CD4-positive, CD25-positive, alpha-beta regulatory T cell (primary cell): Measurements from ENCODE around the gene PCSK6. TPM values are rescaled to one million over a fixed set of nuclear protein-coding genes. Genes with fewer than 3 reads are reported as not detected.

Experiments
- ATAC-seq, 2 donors: fragments of 150-1000 bp; cut with Tn5 transposase; one replicate each; pipeline ENCODE4 v1.10.0; 2021; ENCODE audit warnings: low read depth in 2 of 2, moderate number of reproducible peaks in 2 of 2, moderate library complexity in 1 of 2
- DNase-seq, 3 donors: peaks; one replicate each; pipeline versions ENCODE4 v3.0.0 to v3.0.0-alpha.2; 2012 to 2022; ENCODE audit warnings: mixed read lengths in 1 of 3
- H3K27ac ChIP-seq: one replicate; pipeline ENCODE4 v1.7.0; 2013; ENCODE audit warnings: mild to moderate bottlenecking, low read length; ENCODE audit not compliant: insufficient read depth, poor library complexity, severe bottlenecking
- H3K27me3 ChIP-seq: one replicate; pipeline ENCODE4 v1.7.0; 2013; ENCODE audit warnings: low read length; ENCODE audit not compliant: control insufficient read depth, insufficient read depth
- H3K36me3 ChIP-seq: one replicate; pipeline ENCODE4 v1.7.0; 2013; ENCODE audit warnings: mild to moderate bottlenecking, low read length, moderate library complexity; ENCODE audit not compliant: control insufficient read depth, insufficient read depth
- H3K4me1 ChIP-seq: 2 replicates; pipeline ENCODE4 v1.7.0; 2013; ENCODE audit warnings: mild to moderate bottlenecking, low read length; ENCODE audit not compliant: insufficient read depth, control insufficient read depth, poor library complexity, severe bottlenecking
- H3K4me3 ChIP-seq: one replicate; pipeline ENCODE4 v1.7.0; 2013; ENCODE audit warnings: low read depth, mild to moderate bottlenecking, low read length, moderate library complexity
- H3K9me3 ChIP-seq, 2 experiments: 1 replicate in 1 of 2; 2 replicates in 1 of 2; pipeline ENCODE4 v1.7.0; 2013; ENCODE audit warnings: low read length in 2 of 2, mild to moderate bottlenecking in 1 of 2, moderate library complexity in 1 of 2; ENCODE audit not compliant: control insufficient read depth in 2 of 2
- H3K27ac Mint-ChIP-seq, 3 donors: one replicate each; pipeline ENCODE4 v1.8.0; 2020 to 2022; ENCODE audit warnings: mild to moderate bottlenecking in 3 of 3, mixed read lengths in 3 of 3, moderate library complexity in 2 of 3
- H3K27me3 Mint-ChIP-seq: one replicate; pipeline ENCODE4 v1.8.0; 2022; ENCODE audit warnings: mild to moderate bottlenecking, mixed read lengths
- H3K36me3 Mint-ChIP-seq: one replicate; pipeline ENCODE4 v1.8.0; 2020; ENCODE audit warnings: mixed read lengths
- H3K4me1 Mint-ChIP-seq, 4 donors: one replicate each; pipeline ENCODE4 v1.8.0; 2020 to 2022; ENCODE audit warnings: mixed read lengths in 4 of 4, mild to moderate bottlenecking in 1 of 4
- H3K4me3 Mint-ChIP-seq, 4 donors: one replicate each; pipeline ENCODE4 v1.8.0; 2020 to 2022; ENCODE audit warnings: mild to moderate bottlenecking in 4 of 4, mixed read lengths in 4 of 4, moderate library complexity in 3 of 4
- H3K9me3 Mint-ChIP-seq, 7 donors: one replicate each; pipeline ENCODE4 v1.8.0; 2020 to 2022; ENCODE audit warnings: mixed read lengths in 7 of 7, mild to moderate bottlenecking in 3 of 7, moderate library complexity in 2 of 7
- polyA plus RNA-seq, 4 donors: library from polyadenylated mRNA; unstranded; fragments of 300-500 nt; fragmentation: Illumina TruSeq; gene quantifications; one replicate each; pipeline ENCODE4 v1.2.3, GENCODE V29; 2021
- total RNA-seq: library from RNA; stranded (reverse); gene quantifications from one replicate; pipeline ENCODE4 v1.2.3, GENCODE V29; 2022

The PCSK6 gene
- total and polyA plus RNA-seq, 5 donors from 2014 or later: 0.07 to 1.1 (median 0.22) TPM; not detected in 1

GRCh38 chr15:101351736-101352135, 137.8 kb downstream of the PCSK6 start:
- H3K9me3 Mint-ChIP-seq: no peaks in the 10 kb centered on the region
- H3K36me3 ChIP-seq: no peaks in the 10 kb centered on the region
- no peak overlapping the region for H3K27ac ChIP-seq
- H3K4me3 Mint-ChIP-seq: no peak overlapping the region
- H3K4me1 ChIP-seq: no peaks in the 10 kb centered on the region
- no peaks in the 10 kb centered on the region for H3K4me1 Mint-ChIP-seq
- H3K27ac Mint-ChIP-seq: no peak overlapping the region
- no peaks in the 10 kb centered on the region for H3K36me3 Mint-ChIP-seq
- H3K27me3 ChIP-seq: peaks cover 2% of the 10 kb centered on the region
- DNase-seq (no peak), ATAC-seq (no peak)
- no peak overlapping the region for H3K4me3 ChIP-seq
- peaks cover 30% of the 10 kb centered on the region for H3K27me3 Mint-ChIP-seq
- no peaks in the 10 kb centered on the region for H3K9me3 ChIP-seq

GRCh38 chr15:101349047-101349951, 140.2 kb downstream of the PCSK6 start:
- H3K36me3 ChIP-seq: no peaks in the 10 kb centered on the region
- no peaks in the 10 kb centered on the region for H3K9me3 ChIP-seq
- no peak overlapping the region for H3K27ac ChIP-seq
- Mint-ChIP-seq H3K9me3 (no peaks in the 10 kb centered on the region), H3K4me3 (no peak overlapping the region), H3K36me3 (no peaks in the 10 kb centered on the region), H3K27ac (no peak overlapping the region), H3K27me3 (peaks cover 35% of the 10 kb centered on the region), H3K4me1 (no peaks in the 10 kb centered on the region)
- no peaks in the 10 kb centered on the region for H3K4me1 ChIP-seq
- ATAC-seq: no peak
- no peak overlapping the region for H3K4me3 ChIP-seq
- peaks cover 6% of the 10 kb centered on the region for H3K27me3 ChIP-seq
- DNase-seq: no peak

GRCh38 chr15:101348643-101349042, 140.9 kb downstream of the PCSK6 start:
- H3K4me1 Mint-ChIP-seq: no peaks in the 10 kb centered on the region
- no peaks in the 10 kb centered on the region for H3K36me3 ChIP-seq
- H3K4me3 Mint-ChIP-seq: no peak overlapping the region
- no peaks in the 10 kb centered on the region for H3K9me3 Mint-ChIP-seq
- no peak for DNase-seq
- no peaks in the 10 kb centered on the region for H3K36me3 Mint-ChIP-seq
- H3K27me3 ChIP-seq: peaks cover 4% of the 10 kb centered on the region
- H3K4me3 ChIP-seq: no peak overlapping the region
- H3K9me3 ChIP-seq: no peaks in the 10 kb centered on the region
- peaks cover 37% of the 10 kb centered on the region for H3K27me3 Mint-ChIP-seq
- no peak overlapping the region for H3K27ac Mint-ChIP-seq
- no peak for ATAC-seq
- no peaks in the 10 kb centered on the region for H3K4me1 ChIP-seq
- no peak overlapping the region for H3K27ac ChIP-seq

DNA sequence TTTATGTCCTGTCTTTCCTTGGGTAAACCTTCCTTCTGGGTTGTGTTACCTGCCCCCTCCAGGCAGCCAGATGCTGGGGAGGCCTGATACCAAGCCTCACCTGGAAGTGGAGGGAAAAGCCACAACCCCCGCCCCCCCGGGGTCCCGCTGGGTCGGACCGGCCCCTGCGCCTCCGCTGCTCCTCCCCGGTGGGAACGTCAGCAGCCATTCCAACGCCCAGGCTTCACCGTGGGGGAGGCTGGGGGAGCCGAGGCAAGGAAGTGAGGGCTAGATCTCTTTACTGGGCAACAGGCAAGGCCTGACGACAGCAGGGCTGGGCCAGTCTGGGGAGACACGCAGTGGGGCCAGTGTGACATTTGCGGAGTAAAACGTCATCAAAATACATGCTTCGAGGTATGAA, 141.5 kb downstream of the PCSK6 start:
- no peaks in the 10 kb centered on the region for H3K9me3 Mint-ChIP-seq
- no peaks in the 10 kb centered on the region for H3K4me1 Mint-ChIP-seq
- H3K4me1 ChIP-seq: no peaks in the 10 kb centered on the region
- peaks cover 36% of the 10 kb centered on the region for H3K27me3 Mint-ChIP-seq
- H3K36me3 ChIP-seq: no peaks in the 10 kb centered on the region
- H3K9me3 ChIP-seq: no peaks in the 10 kb centered on the region
- no peak overlapping the region for H3K4me3 ChIP-seq
- H3K4me3 Mint-ChIP-seq: no peak overlapping the region
- no peak overlapping the region for H3K27ac Mint-ChIP-seq
- DNase-seq (no peak), ATAC-seq (no peak)
- no peak overlapping the region for H3K27ac ChIP-seq
- no peaks in the 10 kb centered on the region for H3K36me3 Mint-ChIP-seq
- peaks cover 4% of the 10 kb centered on the region for H3K27me3 ChIP-seq

DNA sequence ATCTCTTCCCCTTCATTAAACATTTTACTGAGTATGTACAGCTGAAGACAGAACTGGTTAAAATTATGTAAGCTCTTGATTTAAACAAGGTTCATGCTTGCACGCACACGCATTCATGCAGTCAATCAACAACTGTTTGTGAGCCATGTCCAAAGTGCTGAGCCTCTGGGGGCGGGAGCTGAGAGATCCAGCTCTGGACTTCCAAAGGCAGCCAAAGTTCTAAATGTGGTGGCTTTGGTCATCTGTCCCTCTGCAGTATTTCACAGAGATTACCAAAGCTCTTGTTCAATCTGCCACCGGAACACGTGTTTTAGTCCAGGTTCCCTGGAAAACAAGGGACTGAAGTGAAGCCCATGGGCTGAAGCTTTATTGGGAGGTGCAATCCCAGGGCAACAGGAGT, 142.1 kb downstream of the PCSK6 start:
- H3K9me3 ChIP-seq: no peaks in the 10 kb centered on the region
- H3K4me3 ChIP-seq: no peak overlapping the region
- Mint-ChIP-seq H3K27me3 (peaks cover 33% of the 10 kb centered on the region), H3K27ac (no peak overlapping the region), H3K4me1 (no peaks in the 10 kb centered on the region), H3K4me3 (no peak overlapping the region), H3K9me3 (no peaks in the 10 kb centered on the region), H3K36me3 (no peaks in the 10 kb centered on the region)
- H3K27ac ChIP-seq: no peak overlapping the region
- peaks cover 4% of the 10 kb centered on the region for H3K27me3 ChIP-seq
- no peaks in the 10 kb centered on the region for H3K4me1 ChIP-seq
- no peaks in the 10 kb centered on the region for H3K36me3 ChIP-seq
- DNase-seq (no peak), ATAC-seq (no peak)

DNA sequence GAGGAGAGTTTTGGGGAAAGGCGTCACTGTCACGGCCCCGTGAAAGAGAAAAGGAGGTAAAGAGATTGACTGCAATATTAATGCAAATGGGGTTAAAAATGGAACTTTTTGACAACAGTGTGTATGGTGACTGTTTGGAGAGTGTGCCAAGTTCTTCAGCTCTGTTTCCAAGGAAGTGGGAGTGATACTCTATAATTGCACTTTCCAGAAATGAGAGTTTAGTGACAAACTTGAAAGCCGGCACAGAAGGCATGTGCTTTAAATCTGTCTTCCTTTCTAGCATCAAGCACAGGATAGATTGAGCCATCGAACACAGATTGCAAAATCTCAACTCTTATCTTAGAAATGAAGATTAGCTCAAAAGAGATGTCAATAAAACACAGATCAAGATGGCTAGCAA, 142.6 kb downstream of the PCSK6 start:
- Mint-ChIP-seq H3K27ac (no peak overlapping the region), H3K27me3 (peaks cover 35% of the 10 kb centered on the region), H3K9me3 (no peaks in the 10 kb centered on the region), H3K36me3 (no peaks in the 10 kb centered on the region), H3K4me3 (no peak overlapping the region), H3K4me1 (no peaks in the 10 kb centered on the region)
- peaks cover 4% of the 10 kb centered on the region for H3K27me3 ChIP-seq
- no peak for DNase-seq
- no peak overlapping the region for H3K4me3 ChIP-seq
- no peaks in the 10 kb centered on the region for H3K9me3 ChIP-seq
- no peaks in the 10 kb centered on the region for H3K36me3 ChIP-seq
- no peak overlapping the region for H3K27ac ChIP-seq
- no peak for ATAC-seq
- H3K4me1 ChIP-seq: no peaks in the 10 kb centered on the region

DNA sequence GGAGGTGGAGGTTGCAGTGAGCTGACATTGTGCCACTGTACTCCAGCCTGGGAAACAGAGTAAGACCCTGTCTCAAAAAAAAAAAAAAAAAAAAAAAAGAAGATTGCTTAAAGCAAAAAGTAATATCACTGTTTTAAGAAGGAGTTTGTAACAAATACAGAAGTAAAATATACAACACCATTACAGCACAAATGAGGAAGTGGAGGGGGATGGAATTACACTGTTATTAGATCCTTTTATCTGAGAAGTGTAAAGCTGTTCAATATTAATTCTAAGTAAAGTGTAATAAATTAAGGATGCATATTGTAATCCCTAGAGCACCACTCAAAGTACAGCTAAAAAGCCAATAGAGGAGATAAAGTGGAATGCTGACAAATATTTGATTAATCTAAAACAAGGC, 147.5 kb downstream of the PCSK6 start:
- Histone ChIP-seq H3K27me3 (peaks cover 11% of the 10 kb centered on the region), H3K27ac (no peak overlapping the region), H3K9me3 (no peaks in the 10 kb centered on the region), H3K4me3 (no peak overlapping the region), H3K36me3 (no peaks in the 10 kb centered on the region), H3K4me1 (no peaks in the 10 kb centered on the region)
- Mint-ChIP-seq H3K27me3 (peaks cover 15% of the 10 kb centered on the region), H3K27ac (no peak overlapping the region), H3K36me3 (no peaks in the 10 kb centered on the region), H3K9me3 (peaks cover 0 to 4% (median 1%) of the 10 kb centered on the region in 7 donors), H3K4me3 (no peak overlapping the region), H3K4me1 (no peaks in the 10 kb centered on the region)
- DNase-seq: no peak
- ATAC-seq: no peak

DNA sequence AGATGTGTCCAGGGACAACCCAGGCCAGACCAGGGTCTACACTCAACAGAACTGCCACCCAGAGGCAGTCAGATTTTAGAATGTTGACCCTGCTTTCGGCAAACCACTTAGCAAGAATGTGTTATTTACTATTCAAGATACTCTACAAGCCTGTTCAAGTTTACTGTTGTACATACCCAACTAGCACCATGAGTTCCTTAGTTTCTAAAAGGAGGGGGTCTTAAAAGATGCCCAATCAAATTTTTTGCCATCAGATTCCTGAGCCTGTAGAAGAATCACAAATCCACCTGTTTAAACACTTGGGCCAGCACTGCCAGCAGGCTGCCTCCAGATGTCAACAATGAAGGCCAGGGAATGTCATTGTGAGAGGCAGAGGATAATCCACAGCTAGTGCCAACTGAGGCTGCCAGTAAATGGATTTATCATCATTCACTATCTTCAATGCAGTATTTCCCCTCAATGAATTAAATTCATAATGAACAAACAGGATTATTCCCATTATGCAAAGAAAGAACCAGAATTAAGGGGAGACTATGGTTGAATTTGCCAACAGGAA, 150.9 kb downstream of the PCSK6 start:
- Mint-ChIP-seq H3K36me3 (no peaks in the 10 kb centered on the region), H3K27me3 (peaks cover 6% of the 10 kb centered on the region), H3K9me3 (peaks cover 0 to 20% (median 5%) of the 10 kb centered on the region in 7 donors), H3K4me3 (no peak overlapping the region), H3K4me1 (peaks cover 0 to 12% (median 2%) of the 10 kb centered on the region in 4 donors), H3K27ac (no peak overlapping the region)
- H3K4me3 ChIP-seq: no peak overlapping the region
- no peaks in the 10 kb centered on the region for H3K4me1 ChIP-seq
- ATAC-seq (no peak), DNase-seq (no peak)
- no peaks in the 10 kb centered on the region for H3K36me3 ChIP-seq
- no peak overlapping the region for H3K27ac ChIP-seq
- peaks cover 7% of the 10 kb centered on the region for H3K27me3 ChIP-seq
- peaks cover 0 to 9% of the 10 kb centered on the region in 2 experiments for H3K9me3 ChIP-seq
